Activated naive CD4-positive, alpha-beta T cell treated with anti-CD3 and anti-CD28 coated beads, Interleukin-2, amount 50 U/mL, for 16 hours (primary cell): ENCODE results near the gene CDH20.

ENCODE experiments used
- DNase-seq: peaks from one replicate; pipeline ENCODE4 v3.0.0-alpha.2; 2020

Gene CDH20

GRCh38 chr18:61432590-61432989, 99.4 kb downstream of the CDH20 start:
- no peak for DNase-seq

GRCh38 chr18:61435064-61435652, 101.9 kb downstream of the CDH20 start:
- DNase-seq: no peak

GRCh38 chr18:61443081-61443725, 110.0 kb downstream of the CDH20 start:
- no peak for DNase-seq

GRCh38 chr18:61448316-61448715, 115.1 kb downstream of the CDH20 start:
- no peak for DNase-seq

- no peak for DNase-seq
Observed at GRCh38 chr18:61459896-61460648, 126.8 kb downstream of the CDH20 start.

GRCh38 chr18:61464551-61465142, 131.4 kb downstream of the CDH20 start:
- no peak for DNase-seq

GRCh38 chr18:61466736-61467135, 133.5 kb downstream of the CDH20 start:
- DNase-seq: no peak

GRCh38 chr18:61470031-61470674, 136.9 kb downstream of the CDH20 start:
- no peak for DNase-seq

- DNase-seq: no peak
Observed at GRCh38 chr18:61471541-61471940, 138.3 kb downstream of the CDH20 start.

- no peak for DNase-seq
Observed at GRCh38 chr18:61471942-61472341, 138.7 kb downstream of the CDH20 start.

GRCh38 chr18:61474341-61474740, 141.1 kb downstream of the CDH20 start:
- no peak for DNase-seq

- DNase-seq: no peak
Observed at GRCh38 chr18:61474918-61475317, 141.7 kb downstream of the CDH20 start.

- DNase-seq: no peak
Observed at GRCh38 chr18:61475931-61476330, 142.7 kb downstream of the CDH20 start.

GRCh38 chr18:61489334-61489733, 156.1 kb downstream of the CDH20 start:
- no peak for DNase-seq

GRCh38 chr18:61496374-61496773, 163.1 kb downstream of the CDH20 start:
- DNase-seq: no peak

- no peak for DNase-seq
Observed at GRCh38 chr18:61497422-61497821, 164.2 kb downstream of the CDH20 start.

- DNase-seq: no peak
Observed at GRCh38 chr18:61502472-61502871, 169.2 kb downstream of the CDH20 start.

- DNase-seq: no peak
Observed at GRCh38 chr18:61503688-61504087, 170.5 kb downstream of the CDH20 start.

GRCh38 chr18:61528961-61529360, 195.7 kb downstream of the CDH20 start:
- no peak for DNase-seq

- DNase-seq: no peak
Observed at GRCh38 chr18:61530681-61531080, 197.5 kb downstream of the CDH20 start.

- no peak for DNase-seq
Observed at GRCh38 chr18:61531182-61531581, 198.0 kb downstream of the CDH20 start.

- DNase-seq: no peak
Observed at GRCh38 chr18:61531891-61532290, 198.7 kb downstream of the CDH20 start.

- no peak for DNase-seq
Observed at GRCh38 chr18:61535401-61535800, 202.2 kb downstream of the CDH20 start.
